Activated CD4-positive, alpha-beta T cell treated with anti-CD3 and anti-CD28 coated beads for 1 hour (primary cell): ENCODE data around the gene ZFYVE1.

Experiments used
- DNase-seq: peaks from one replicate; pipeline ENCODE4 v3.0.0-alpha.2; 2020

Gene ZFYVE1

GRCh38 chr14:72952171-72952570 lies 74.7 kb downstream of the ZFYVE1 start:
- no peak for DNase-seq

GRCh38 chr14:72948481-72949138 lies 78.3 kb downstream of the ZFYVE1 start:
- DNase-seq, result peak; percentile 36

- no peak for DNase-seq
These were observed 79.3 kb downstream of the ZFYVE1 start for GRCh38 chr14:72947366-72948160.

- no peak for DNase-seq
These were observed 80.4 kb downstream of the ZFYVE1 start for GRCh38 chr14:72946491-72946890.

- no peak for DNase-seq
These were observed 81.4 kb downstream of the ZFYVE1 start for GRCh38 chr14:72945356-72946027.

- DNase-seq, result no peak
These were observed 83.0 kb downstream of the ZFYVE1 start for GRCh38 chr14:72943876-72944430.

- DNase-seq, result no peak
These were observed 84.0 kb downstream of the ZFYVE1 start for GRCh38 chr14:72942934-72943333.

- DNase-seq, result no peak
These were observed 85.5 kb downstream of the ZFYVE1 start for GRCh38 chr14:72941286-72941985.

- no peak for DNase-seq
These were observed 87.3 kb downstream of the ZFYVE1 start for GRCh38 chr14:72939630-72940029.

- no peak for DNase-seq
These were observed 94.0 kb downstream of the ZFYVE1 start for GRCh38 chr14:72932893-72933292.

- DNase-seq, result no peak
These were observed 97.4 kb downstream of the ZFYVE1 start for GRCh38 chr14:72929316-72930080.

- DNase-seq, result no peak
These were observed 98.0 kb downstream of the ZFYVE1 start for GRCh38 chr14:72928872-72929271.

GRCh38 chr14:72926292-72927028 lies 100.4 kb downstream of the ZFYVE1 start, which contains the start of gene DCAF4:
DCAF4 (plus strand) TSS chr14:72926464; CDS start chr14:72937979, 11,515 bp downstream.
- DNase-seq, result peak; percentile 90

- no peak for DNase-seq
These were observed 101.1 kb downstream of the ZFYVE1 start for GRCh38 chr14:72925815-72926291.

GRCh38 chr14:72925171-72925759 lies 101.6 kb downstream of the ZFYVE1 start:
- DNase-seq, result no peak

GRCh38 chr14:72924337-72924736 lies 102.6 kb downstream of the ZFYVE1 start:
- no peak for DNase-seq

GRCh38 chr14:72921396-72921795 lies 105.5 kb downstream of the ZFYVE1 start:
- no peak for DNase-seq

- no peak for DNase-seq
These were observed 106.9 kb downstream of the ZFYVE1 start for GRCh38 chr14:72920008-72920407.
